Transverse colon (tissue), 4 donors: Measurements from ENCODE around the gene SYNCRIP. TPM values are rescaled to one million over a fixed set of nuclear protein-coding genes. Genes with fewer than 3 reads are reported as not detected.
"Not testable (repeated sequence)": the region's sequence is repeated elsewhere in the genome, so short reads cannot be mapped to it uniquely, and the experiment has no call there.

Experiments
- DNase-seq: peaks from one replicate; pipeline ENCODE4 v3.0.0-alpha.2; 2019
- H3K27ac ChIP-seq, 4 donors: fragments of 200-600 bp; sonication (generic); 2 replicates each; pipeline ENCODE4 v1.5.1; 2016 to 2018; ENCODE audit warnings: inconsistent platforms in 4 of 4
- H3K27me3 ChIP-seq: fragments of 200-600 bp; sonication (generic); 2 replicates; pipeline ENCODE4 v1.5.1; 2017; ENCODE audit warnings: inconsistent platforms
- H3K36me3 ChIP-seq, 4 donors: fragments of 200-600 bp; sonication (generic); 2 replicates each; pipeline ENCODE4 v1.5.1; 2017 to 2019; ENCODE audit warnings: inconsistent platforms in 4 of 4
- H3K4me1 ChIP-seq, 4 donors: fragments of 200-600 bp; sonication (generic); 2 replicates each; pipeline ENCODE4 v1.5.1; 2017 to 2020; ENCODE audit warnings: inconsistent platforms in 4 of 4
- H3K4me3 ChIP-seq, 4 donors: fragments of 200-600 bp; sonication (generic); 1 replicate in 1 of 4; 2 replicates in 3 of 4; pipeline versions ENCODE4 v1.5.1 to v1.6.1; 2017 to 2019; ENCODE audit warnings: inconsistent platforms in 4 of 4
- H3K9me3 ChIP-seq, 2 donors: fragments of 200-600 bp; sonication (generic); 2 replicates each; pipeline ENCODE4 v1.5.1; 2017 to 2019; ENCODE audit warnings: inconsistent platforms in 2 of 2
- CTCF ChIP-seq, 5 experiments: fragments of 200-600 bp in 3 of 5; fragments of 450-650 bp in 2 of 5; sonication (generic) in 3 of 5; IDR thresholded peaks; 1 replicate in 2 of 5; 2 replicates in 3 of 5; pipeline ENCODE4 v1.5.1; 2016 to 2017; ENCODE audit warnings: antibody characterized with exemption in 5 of 5, inconsistent platforms in 3 of 5, mild to moderate bottlenecking in 2 of 5, moderate library complexity in 1 of 5
- EP300 ChIP-seq: sonication (generic); formaldehyde crosslinking; IDR thresholded peaks from one replicate; pipeline ENCODE4 v1.6.1; 2017; ENCODE audit warnings: antibody characterized with exemption, low read depth
- POLR2A ChIP-seq: fragments of 450-650 bp; IDR thresholded peaks from one replicate; pipeline ENCODE4 v1.6.1; 2016; ENCODE audit warnings: antibody characterized with exemption, mild to moderate bottlenecking, moderate library complexity
- POLR2AphosphoS5 ChIP-seq, 3 donors: sonication (generic); formaldehyde crosslinking; IDR thresholded peaks; one replicate each; pipeline ENCODE4 v1.6.1; 2016; ENCODE audit warnings: antibody characterized with exemption in 3 of 3
- WGBS, 2 donors: methylation state at CpG; one replicate each; pipeline ENCODE4 v1.1.5; 2018; ENCODE audit warnings: low coverage in 1 of 2; 5-methylcytosine and 5-hydroxymethylcytosine counted together
- in situ Hi-C, 4 donors: fragments of 200-750 bp; cut with MboI; loops; one replicate each; pipeline versions ENCODE4 v1.15.0 to v1.15.1; 2017; ENCODE audit warnings: low sequenced_read_pairs in 3 of 4, low pct_ligation_motif_present in 1 of 4, low pct_unique_long_range_greater_than_20kb in 1 of 4
- intact Hi-C: fragments of 100-400 bp; cut with DNase I; formaldehyde crosslinking; loops from one replicate; pipeline ENCODE4 v1.15.1; 2023; ENCODE audit warnings: low total_unique reads
- total RNA-seq, 4 donors: library from RNA; depleted of rRNA; stranded (reverse); fragments of >200 nt; gene quantifications; one replicate each; pipeline ENCODE4 v1.1.0, GENCODE V29; 2016

The SYNCRIP gene
- total RNA-seq, 4 donors from 2014 or later = 27.7 to 84.8 (median 41.9) TPM

- WGBS, 2 donors = 0% methylated on average over 54 of the region's 82 CpGs; no CpG with 5 or more reads in 1 of the 2 donors
- no peaks in the 10 kb centered on the region for H3K9me3 ChIP-seq
- in situ Hi-C loops (loop anchor here in 1 of 4 donors (5.0 kb wide), 1 partner anchor 84 kb away; no protein-coding TSS in a partner anchor), intact Hi-C loops (loop anchor here (10.0 kb wide), 1 partner anchor 81 kb away; no protein-coding TSS in a partner anchor)
- no peaks in the 10 kb centered on the region for H3K27me3 ChIP-seq
- peaks cover 12 to 36% (median 18%) of the 10 kb centered on the region in 4 donors for H3K4me1 ChIP-seq
- H3K27ac ChIP-seq = peak within 1 kb of the TSS; percentile 94 to 99 (median 99)
- peak; percentile 96 for DNase-seq
- H3K36me3 ChIP-seq = no peaks in the 10 kb centered on the region
- H3K4me3 ChIP-seq = peak within 1 kb of the TSS; percentile 67 to 91 (median 70)
- peak in 3 of 5 experiments; percentile 9 to 50 (median 26) for TF ChIP-seq CTCF (IDR thresholded peaks at IDR 0.05)
- no peak for TF ChIP-seq EP300
- TF ChIP-seq POLR2A = peak; percentile 93
- TF ChIP-seq POLR2AphosphoS5 (IDR thresholded peaks at IDR 0.05) = peak; percentile 76 to 93 (median 91)
These were observed 49.1 kb downstream of the SYNCRIP start, which contains the start of gene SNX14 for GRCh38 chr6:85593438-85594196. Gene SNX14 (minus strand): TSS chr6:85593858. CDS start chr6:85593718, 140 bp downstream.

- H3K27ac ChIP-seq = no peak overlapping the region
- no peaks in the 10 kb centered on the region for H3K9me3 ChIP-seq
- intact Hi-C loops = loop anchor here (10.0 kb wide), 1 partner anchor 83 kb away; no protein-coding TSS in a partner anchor
- WGBS, 2 donors = 97 to 100% methylated on average over 1 of the region's 1 CpG
- TF ChIP-seq POLR2A (no peak), POLR2AphosphoS5 (IDR thresholded peaks at IDR 0.05) (no peak), CTCF (IDR thresholded peaks at IDR 0.05) (no peak), EP300 (no peak)
- peak overlapping the region in 1 of 4 donors; percentile 91 for H3K4me3 ChIP-seq
- H3K4me1 ChIP-seq = peaks cover 12 to 36% (median 18%) of the 10 kb centered on the region in 4 donors
- in situ Hi-C loops = loop anchor here in 1 of 4 donors (5.0 kb wide), 1 partner anchor 85 kb away; no protein-coding TSS in a partner anchor
- H3K27me3 ChIP-seq = no peaks in the 10 kb centered on the region
- DNase-seq = no peak
- H3K36me3 ChIP-seq = no peaks in the 10 kb centered on the region
These were observed 50.7 kb downstream of the SYNCRIP start for GRCh38 chr6:85592033-85592432.

- H3K27me3 ChIP-seq = no peaks in the 10 kb centered on the region
- intact Hi-C loops (loop anchor here (10.0 kb wide), 1 partner anchor 84 kb away; no protein-coding TSS in a partner anchor), in situ Hi-C loops (loop anchor here in 1 of 4 donors (5.0 kb wide), 1 partner anchor 86 kb away; no protein-coding TSS in a partner anchor)
- DNase-seq = no peak
- no peaks in the 10 kb centered on the region for H3K9me3 ChIP-seq
- H3K27ac ChIP-seq = no peak overlapping the region
- 92% methylated on average over 1 of the region's 1 CpG for WGBS, 2 donors
- no peak overlapping the region for H3K4me3 ChIP-seq
- no peak for TF ChIP-seq POLR2AphosphoS5 (IDR thresholded peaks at IDR 0.05)
- H3K36me3 ChIP-seq = no peaks in the 10 kb centered on the region
- H3K4me1 ChIP-seq = peaks cover 12 to 36% (median 18%) of the 10 kb centered on the region in 4 donors
These were observed 51.5 kb downstream of the SYNCRIP start for GRCh38 chr6:85591207-85591606.

- intact Hi-C loops = no loop called here
- peaks cover 0 to 5% of the 10 kb centered on the region in 2 donors for H3K9me3 ChIP-seq
- no peak overlapping the region for H3K4me3 ChIP-seq
- 97% methylated on average over 3 of the region's 3 CpGs for WGBS, 2 donors
- in situ Hi-C loops = no loop called here
- no peak for TF ChIP-seq POLR2A
- no peak for TF ChIP-seq EP300
- no peak for TF ChIP-seq POLR2AphosphoS5 (IDR thresholded peaks at IDR 0.05)
- no peak for TF ChIP-seq CTCF (IDR thresholded peaks at IDR 0.05)
- H3K4me1 ChIP-seq = peaks cover 0 to 8% (median 2%) of the 10 kb centered on the region in 4 donors
- no peaks in the 10 kb centered on the region for H3K27me3 ChIP-seq
- H3K36me3 ChIP-seq = no peaks in the 10 kb centered on the region
- H3K27ac ChIP-seq = no peak overlapping the region
- DNase-seq = no peak
These were observed 56.9 kb downstream of the SYNCRIP start for GRCh38 chr6:85585741-85586140.

- in situ Hi-C loops, H3K4me3 ChIP-seq, H3K27ac ChIP-seq, H3K9me3 ChIP-seq, intact Hi-C loops, H3K27me3 ChIP-seq, DNase-seq, H3K36me3 ChIP-seq: not testable (repeated sequence)
- peaks cover 0 to 25% (median 9%) of the 10 kb centered on the region in 4 donors for H3K4me1 ChIP-seq
- 93 to 98% methylated on average over 3 to 4 of the region's 4 CpGs for WGBS, 2 donors
These were observed 59.9 kb downstream of the SYNCRIP start for GRCh38 chr6:85582832-85583231.
